HepG2 (cell line): ENCODE results near the gene CADPS. TPM values are rescaled to one million over a fixed set of nuclear protein-coding genes. Genes with fewer than 3 reads are reported as not detected.

Experiments used
- ATAC-seq: fragments of 200-7000 bp; cut with Tn5 transposase; 3 replicates; pipeline ENCODE4 v1.9.1; 2020; ENCODE audit warnings: mild to moderate bottlenecking, moderate library complexity
- BruUV-seq: library from RNA; stranded (reverse); fragments of 400-500 nt; replicated peaks from 2 replicates; lab custom pipeline; 2021; lab: Mats Ljungman, UMichigan
- CTCF ChIA-PET: fragments of 300-600 bp; formaldehyde crosslinking; extraction: SDS; loops from one replicate; lab custom pipeline; 2021; ENCODE audit warnings: low total read pairs, inconsistent platforms, low intra/inter-chr PET ratio; lab: Yijun Ruan, JAX
- POLR2A ChIA-PET: fragments of 350-600 bp; sonication (Branson Sonifier 250); formaldehyde crosslinking; loops from one replicate; lab custom pipeline; 2020; ENCODE audit warnings: antibody characterized with exemption, inconsistent platforms; lab: Yijun Ruan, JAX
- DNase-seq: peaks from one replicate; pipeline ENCODE4 v3.0.0-alpha.2; 2015; ENCODE audit warnings: low spot score
- FAIRE-seq: peaks from 3 replicates; lab custom pipeline; 2011; peaks lifted over from hg19 to GRCh38; lab: Jason Lieb, UNC
- H2AFZ ChIP-seq: one replicate; pipeline ENCODE4 v1.6.1; 2011; ENCODE audit warnings: low read length, inconsistent platforms
- H3K27ac ChIP-seq: fragments of 300-600 bp; 3 replicates; pipeline ENCODE4 v1.8.0; 2011; ENCODE audit warnings: mixed run types, mild to moderate bottlenecking, mixed read lengths, low read length, inconsistent platforms; ENCODE audit not compliant: insufficient read depth; ENCODE audit errors: extremely low read length
- H3K27me3 ChIP-seq, 2 experiments: fragments of 200-600 bp in 1 of 2; 2 replicates in 1 of 2; 3 replicates in 1 of 2; pipeline versions ENCODE4 v1.6.0 to v1.8.0; 2011; ENCODE audit warnings: low read length in 2 of 2, mild to moderate bottlenecking in 2 of 2, moderate library complexity in 2 of 2, inconsistent platforms in 1 of 2; ENCODE audit not compliant: insufficient read depth in 2 of 2, control insufficient read depth in 1 of 2
- H3K36me3 ChIP-seq, 2 experiments: fragments of 200-600 bp in 1 of 2; replicated peaks in 1 of 2; 2 replicates in 1 of 2; 3 replicates in 1 of 2; pipeline versions ENCODE4 v1.5.1 to v1.8.0; 2011; ENCODE audit warnings: low read length in 2 of 2, inconsistent platforms in 1 of 2; ENCODE audit not compliant: insufficient read depth in 2 of 2, control insufficient read depth in 1 of 2
- H3K4me1 ChIP-seq: 2 replicates; pipeline ENCODE4 v1.5.1; 2012; ENCODE audit warnings: low read length, inconsistent platforms; ENCODE audit not compliant: insufficient read depth
- H3K4me2 ChIP-seq: 2 replicates; pipeline ENCODE4 v1.6.0; 2011; ENCODE audit warnings: low read depth, low read length, inconsistent platforms
- H3K4me3 ChIP-seq, 3 experiments: fragments of 200-600 bp in 1 of 3; sonication (generic), shearing (Covaris generic) in 1 of 3; replicated peaks in 1 of 3; 2 replicates each; pipeline ENCODE4 v1.5.1; 2011 to 2016; ENCODE audit warnings: low read length in 3 of 3, inconsistent platforms in 2 of 3, low read depth in 2 of 3, mild to moderate bottlenecking in 2 of 3, control low read depth in 1 of 3, mixed read lengths in 1 of 3; ENCODE audit not compliant: insufficient read depth in 1 of 3
- H3K79me2 ChIP-seq: one replicate; pipeline ENCODE4 v1.6.1; 2011; ENCODE audit warnings: low read length, inconsistent platforms; ENCODE audit not compliant: insufficient read depth
- H3K9ac ChIP-seq: 2 replicates; pipeline ENCODE4 v1.6.0; 2011; ENCODE audit warnings: mild to moderate bottlenecking, low read depth, low read length, inconsistent platforms; ENCODE audit not compliant: insufficient read depth
- H3K9me3 ChIP-seq: 2 replicates; pipeline ENCODE4 v1.5.1; 2012; ENCODE audit warnings: mild to moderate bottlenecking, low read length
- H4K20me1 ChIP-seq: 2 replicates; pipeline ENCODE4 v1.6.0; 2011; ENCODE audit warnings: inconsistent platforms, mild to moderate bottlenecking, low read length, moderate library complexity; ENCODE audit not compliant: insufficient read depth
- ARID2 ChIP-seq: sonication (generic); formaldehyde crosslinking; IDR thresholded peaks from 2 replicates; pipeline ENCODE4 v1.8.1; 2022; ENCODE audit warnings: mild to moderate bottlenecking, missing genetic modification reagents, borderline replicate concordance
- HDAC6 ChIP-seq: fragments of 200-600 bp; sonication (generic); IDR thresholded peaks from 2 replicates; pipeline ENCODE4 v1.7.0; 2017; ENCODE audit warnings: mild to moderate bottlenecking, antibody characterized with exemption, low read length, low read depth
- HOXA3 ChIP-seq: sonication (generic); formaldehyde crosslinking; IDR thresholded peaks from 2 replicates; pipeline ENCODE4 v1.5.0; 2020; ENCODE audit warnings: missing genetic modification reagents
- MIER2 ChIP-seq: IDR thresholded peaks from 2 replicates; pipeline ENCODE4 v1.6.1; 2016; ENCODE audit warnings: missing biosample characterization, missing genetic modification reagents
- MTERF4 ChIP-seq: sonication (generic); formaldehyde crosslinking; IDR thresholded peaks from 2 replicates; pipeline ENCODE4 v1.8.0; 2023; ENCODE audit warnings: mild to moderate bottlenecking, missing genetic modification reagents
- NCOA1 ChIP-seq: sonication (generic); formaldehyde crosslinking; IDR thresholded peaks from 2 replicates; pipeline ENCODE4 v1.9.0; 2021; ENCODE audit warnings: missing genetic modification reagents
- PCBP1 ChIP-seq: fragments of 200-400 bp; formaldehyde crosslinking; IDR thresholded peaks from 2 replicates; pipeline ENCODE4 v1.6.1; 2017; ENCODE audit warnings: mild to moderate bottlenecking, low read depth, low read length, borderline replicate concordance
- RAD21 ChIP-seq: fragments of 450-650 bp; formaldehyde crosslinking; IDR thresholded peaks from 2 replicates; pipeline ENCODE4 v1.5.0; 2020; ENCODE audit warnings: mild to moderate bottlenecking
- RBFOX2 ChIP-seq: fragments of 200-400 bp; formaldehyde crosslinking; IDR thresholded peaks from 2 replicates; pipeline ENCODE4 v1.6.1; 2017; ENCODE audit warnings: low read depth, mild to moderate bottlenecking, low read length
- ZNF407 ChIP-seq: sonication (generic); formaldehyde crosslinking; IDR thresholded peaks from one replicate; pipeline ENCODE4 v1.5.1; 2020; ENCODE audit warnings: mild to moderate bottlenecking, missing genetic modification reagents; ENCODE audit errors: not compliant biosample characterization
- ZNF891 ChIP-seq: sonication (generic); formaldehyde crosslinking; IDR thresholded peaks from 2 replicates; pipeline ENCODE4 v1.5.0; 2020; ENCODE audit warnings: mild to moderate bottlenecking, missing genetic modification reagents
- WGBS: methylation state at CpG from one replicate; pipeline ENCODE4 v1.1.6; 2017; ENCODE audit warnings: low lambda C conversion rate; 5-methylcytosine and 5-hydroxymethylcytosine counted together
- in situ Hi-C: cut with HindIII; loops from 2 replicates; pipeline ENCODE4 v1.10.0; 2017; ENCODE audit warnings: low pct_unique_long_range_greater_than_20kb; ENCODE audit not compliant: extremely low pct_ligation_motif_present
- intact Hi-C: fragments of 100-400 bp; cut with micrococcal nuclease; formaldehyde crosslinking; loops from one replicate; pipeline ENCODE4 v1.10.0; 2022; ENCODE audit not compliant: unreplicated experiment
- polyA plus RNA-seq, 8 experiments: library from polyadenylated mRNA; depleted of rRNA in 3 of 8; stranded (reverse) in 7 of 8; unstranded in 1 of 8; fragments of >200 nt; fragmentation: Illumina TruSeq in 4 of 8; extraction: Trizol in 4 of 8; gene quantifications; 2 replicates each; pipeline versions ENCODE4 v1.2.1 to v1.2.3, GENCODE V29; 2011 to 2016; ENCODE audit warnings: low read depth in 4 of 8, missing spikeins in 1 of 8, mixed read lengths in 1 of 8; ENCODE audit not compliant: insufficient read depth in 1 of 8
- total RNA-seq, 5 experiments: library from RNA; depleted of rRNA; stranded (reverse); fragments of >200 nt; fragmentation: Illumina TruSeq; extraction: Trizol; gene quantifications; 2 replicates each; pipeline ENCODE4 v1.2.3, GENCODE V29; 2016; ENCODE audit warnings: low read depth in 1 of 5

Gene CADPS
- total and polyA plus RNA-seq, 2 of the 13 experiments (the other 11 are each of a cell fraction or from before 2014, with no cell fraction given), result not detected

GRCh38 chr3:62845996-62846395 is 29.2 kb downstream of the CADPS start:
- Histone ChIP-seq H3K36me3 (no peaks in the 10 kb centered on the region), H3K9ac (no peak overlapping the region), H3K4me3 (no peak overlapping the region), H2AFZ (no peak overlapping the region), H3K27me3 (no peaks in the 10 kb centered on the region), H4K20me1 (no peaks in the 10 kb centered on the region), H3K4me1 (no peaks in the 10 kb centered on the region), H3K4me2 (no peak overlapping the region)
- FAIRE-seq, result no peak
- intact Hi-C loops, result no loop called here
- CTCF ChIA-PET, result no interaction called here
- POLR2A ChIA-PET, result no interaction called here
- TF ChIP-seq MIER2 (CRISPR knock-in tag) (no peak), RAD21 (CRISPR knock-in tag) (no peak), PCBP1 (no peak), ARID2 (CRISPR knock-in tag) (no peak)
- TF ChIP-seq, all 625 proteins: peak for 0
- DNase-seq (no peak), ATAC-seq (no peak)
- H3K27ac ChIP-seq, result no peak overlapping the region
- in situ Hi-C loops, result no loop called here
- 1% methylated on average over 4 of the region's 4 CpGs for WGBS
- no TSS peak for BruUV-seq
- H3K9me3 ChIP-seq, result no peaks in the 10 kb centered on the region
- no peaks in the 10 kb centered on the region for H3K79me2 ChIP-seq

- no peaks in the 10 kb centered on the region for H3K4me1 ChIP-seq
- no peaks in the 10 kb centered on the region for H4K20me1 ChIP-seq
- WGBS, result 0% methylated on average over 1 of the region's 1 CpG
- ATAC-seq (no peak), FAIRE-seq (no peak), DNase-seq (no peak)
- H3K27me3 ChIP-seq, result no peaks in the 10 kb centered on the region
- no TSS peak for BruUV-seq
- no peaks in the 10 kb centered on the region for H3K36me3 ChIP-seq
- no peak overlapping the region for H3K4me3 ChIP-seq
- no peak overlapping the region for H2AFZ ChIP-seq
- in situ Hi-C loops, result no loop called here
- no peak overlapping the region for H3K9ac ChIP-seq
- H3K79me2 ChIP-seq, result no peaks in the 10 kb centered on the region
- intact Hi-C loops, result no loop called here
- no peak overlapping the region for H3K4me2 ChIP-seq
- ChIA-PET POLR2A (no interaction called here), CTCF (no interaction called here)
- no peaks in the 10 kb centered on the region for H3K9me3 ChIP-seq
- no peak overlapping the region for H3K27ac ChIP-seq
- no peak for TF ChIP-seq ZNF407 (CRISPR knock-in tag)
- no peak for TF ChIP-seq HOXA3 (CRISPR knock-in tag)
- TF ChIP-seq NCOA1, result no peak
- no peak for TF ChIP-seq ZNF891 (CRISPR knock-in tag)
- no peak for TF ChIP-seq MTERF4
- no peak for TF ChIP-seq HDAC6
- no peak for TF ChIP-seq RBFOX2
These were observed 31.7 kb downstream of the CADPS start for GRCh38 chr3:62843508-62843907.
